Measurements from ENCODE around the gene METTL5.

DNA sequence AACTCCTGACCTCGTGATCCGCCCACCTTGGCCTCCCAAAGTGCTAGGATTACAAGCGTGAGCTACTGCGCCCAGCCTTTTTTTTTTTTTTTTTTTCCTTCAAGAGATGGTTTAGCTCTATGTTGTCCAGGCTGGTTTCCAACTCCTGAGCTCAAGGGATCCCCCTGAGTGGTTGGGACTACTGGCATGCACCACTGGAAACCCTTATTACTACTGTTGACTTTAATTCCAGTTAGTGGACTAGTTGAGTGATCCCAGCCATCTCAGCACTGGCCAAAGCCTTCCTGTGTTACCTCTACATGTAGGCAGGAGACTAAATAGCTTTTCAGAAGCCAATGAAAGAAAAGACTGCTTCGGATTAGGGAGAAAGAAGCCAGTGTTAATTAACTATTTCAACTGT is 34.1 kb downstream of the METTL5 start:
- TF ChIP-seq POLR2A (IDR thresholded peaks at IDR 0.05): no peak
- TF ChIP-seq CTCF (IDR thresholded peaks at IDR 0.05): no peak

All from Peyer's patch (tissue), 4 donors.